IPS-20b (cell line): ENCODE measurements around the gene LEMD3.

Source experiments
- H3K27ac ChIP-seq: one replicate; pipeline ENCODE4 v1.5.1; 2013; ENCODE audit warnings: low read length
- H3K27me3 ChIP-seq: 2 replicates; pipeline ENCODE4 v1.6.1; 2013; ENCODE audit warnings: mild to moderate bottlenecking, low read length, inconsistent platforms; ENCODE audit not compliant: insufficient read depth
- H3K36me3 ChIP-seq: 2 replicates; pipeline ENCODE4 v1.6.1; 2013; ENCODE audit warnings: low read depth, mild to moderate bottlenecking, inconsistent platforms, low read length, moderate library complexity; ENCODE audit not compliant: insufficient read depth
- H3K4me1 ChIP-seq: 2 replicates; pipeline ENCODE4 v1.6.1; 2013; ENCODE audit warnings: mild to moderate bottlenecking, control low read depth, inconsistent platforms, low read length, moderate library complexity; ENCODE audit not compliant: insufficient read depth
- H3K4me3 ChIP-seq: 2 replicates; pipeline ENCODE4 v1.5.1; 2013; ENCODE audit warnings: mild to moderate bottlenecking, low read length, inconsistent platforms
- H3K9ac ChIP-seq: 2 replicates; pipeline ENCODE4 v1.6.1; 2013; ENCODE audit warnings: low read depth, mild to moderate bottlenecking, inconsistent platforms, low read length, moderate library complexity
- H3K9me3 ChIP-seq: 2 replicates; pipeline ENCODE4 v1.6.1; 2013; ENCODE audit warnings: mild to moderate bottlenecking, low read depth, low read length, inconsistent platforms; ENCODE audit not compliant: insufficient read depth

The LEMD3 gene

GRCh38 chr12:65171073-65171472 is 1.7 kb downstream of the LEMD3 start:
- H3K27ac ChIP-seq, result no peak overlapping the region
- no peaks in the 10 kb centered on the region for H3K9me3 ChIP-seq
- peaks cover 5% of the 10 kb centered on the region; the same call in 1 of the 2 replicates for H3K4me1 ChIP-seq
- H3K9ac ChIP-seq, result peak overlapping the region; percentile 92; the same call in 1 of the 2 replicates
- peaks cover 23% of the 10 kb centered on the region for H3K36me3 ChIP-seq
- H3K4me3 ChIP-seq, result peak overlapping the region; percentile 96
- H3K27me3 ChIP-seq, result peaks cover 18% of the 10 kb centered on the region

- no peak overlapping the region for H3K9ac ChIP-seq
- H3K4me1 ChIP-seq, result peaks cover 5% of the 10 kb centered on the region; the same call in 1 of the 2 replicates
- no peak overlapping the region for H3K27ac ChIP-seq
- peaks cover 31% of the 10 kb centered on the region for H3K36me3 ChIP-seq
- no peaks in the 10 kb centered on the region for H3K9me3 ChIP-seq
- peak overlapping the region; percentile 96 for H3K4me3 ChIP-seq
- peaks cover 18% of the 10 kb centered on the region for H3K27me3 ChIP-seq
These were observed 2.5 kb downstream of the LEMD3 start for GRCh38 chr12:65171870-65172269.

- H3K36me3 ChIP-seq, result peaks cover 47% of the 10 kb centered on the region
These were observed 6.0 kb downstream of the LEMD3 start for GRCh38 chr12:65175385-65175784.

GRCh38 chr12:65182012-65182739 is 12.8 kb downstream of the LEMD3 start:
- H3K36me3 ChIP-seq, result peaks cover 13% of the 10 kb centered on the region
- H3K27ac ChIP-seq, result no peak overlapping the region
- no peaks in the 10 kb centered on the region for H3K9me3 ChIP-seq
- no peak overlapping the region for H3K4me3 ChIP-seq
- no peak overlapping the region for H3K9ac ChIP-seq
- H3K27me3 ChIP-seq, result no peaks in the 10 kb centered on the region
- H3K4me1 ChIP-seq, result no peaks in the 10 kb centered on the region

More at GRCh38 chr12:65175385-65175784, 6.0 kb downstream of the LEMD3 start:
- Histone ChIP-seq H3K4me3 (no peak overlapping the region), H3K9ac (no peak overlapping the region), H3K27ac (no peak overlapping the region), H3K9me3 (no peaks in the 10 kb centered on the region), H3K4me1 (peaks cover 5% of the 10 kb centered on the region; the same call in 1 of the 2 replicates), H3K27me3 (no peaks in the 10 kb centered on the region)

- Histone ChIP-seq H3K4me1 (no peaks in the 10 kb centered on the region), H3K27ac (no peak overlapping the region), H3K9me3 (no peaks in the 10 kb centered on the region), H3K36me3 (no peaks in the 10 kb centered on the region), H3K9ac (no peak overlapping the region), H3K27me3 (no peaks in the 10 kb centered on the region), H3K4me3 (no peak overlapping the region)
These were observed 14.9 kb downstream of the LEMD3 start for GRCh38 chr12:65184176-65184857.

DNA sequence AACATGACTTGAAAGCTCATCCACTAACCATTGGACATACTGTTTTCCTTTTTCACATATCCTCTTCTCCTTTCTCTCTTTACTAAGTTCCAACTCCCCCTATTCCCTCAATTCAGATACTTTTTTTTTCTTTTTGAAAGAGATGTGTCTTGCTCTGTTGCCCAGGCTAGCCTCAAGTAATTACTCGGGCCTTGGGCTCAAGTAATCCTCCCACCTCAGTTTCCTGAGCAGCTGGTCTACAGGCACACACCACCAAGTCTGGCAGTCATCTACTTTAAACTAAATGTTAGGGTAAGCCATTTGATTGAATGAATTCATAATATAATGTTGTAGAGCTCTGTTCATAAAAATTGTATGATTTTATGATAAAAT is 15.5 kb downstream of the LEMD3 start:
- Histone ChIP-seq H3K27ac (no peak overlapping the region), H3K36me3 (no peaks in the 10 kb centered on the region), H3K9me3 (no peaks in the 10 kb centered on the region), H3K9ac (no peak overlapping the region), H3K4me1 (no peaks in the 10 kb centered on the region), H3K4me3 (no peak overlapping the region), H3K27me3 (no peaks in the 10 kb centered on the region)

- H3K4me1 ChIP-seq, result no peaks in the 10 kb centered on the region
- no peak overlapping the region for H3K27ac ChIP-seq
These were observed 18.3 kb downstream of the LEMD3 start for GRCh38 chr12:65187665-65188064.

GRCh38 chr12:65188179-65188701 is 18.9 kb downstream of the LEMD3 start:
- Histone ChIP-seq H3K4me3 (no peak overlapping the region), H3K27ac (no peak overlapping the region), H3K36me3 (no peaks in the 10 kb centered on the region)

More at GRCh38 chr12:65187665-65188064, 18.3 kb downstream of the LEMD3 start:
- Histone ChIP-seq H3K27me3 (no peaks in the 10 kb centered on the region), H3K9ac (no peak overlapping the region), H3K9me3 (no peaks in the 10 kb centered on the region), H3K36me3 (no peaks in the 10 kb centered on the region), H3K4me3 (no peak overlapping the region)

DNA sequence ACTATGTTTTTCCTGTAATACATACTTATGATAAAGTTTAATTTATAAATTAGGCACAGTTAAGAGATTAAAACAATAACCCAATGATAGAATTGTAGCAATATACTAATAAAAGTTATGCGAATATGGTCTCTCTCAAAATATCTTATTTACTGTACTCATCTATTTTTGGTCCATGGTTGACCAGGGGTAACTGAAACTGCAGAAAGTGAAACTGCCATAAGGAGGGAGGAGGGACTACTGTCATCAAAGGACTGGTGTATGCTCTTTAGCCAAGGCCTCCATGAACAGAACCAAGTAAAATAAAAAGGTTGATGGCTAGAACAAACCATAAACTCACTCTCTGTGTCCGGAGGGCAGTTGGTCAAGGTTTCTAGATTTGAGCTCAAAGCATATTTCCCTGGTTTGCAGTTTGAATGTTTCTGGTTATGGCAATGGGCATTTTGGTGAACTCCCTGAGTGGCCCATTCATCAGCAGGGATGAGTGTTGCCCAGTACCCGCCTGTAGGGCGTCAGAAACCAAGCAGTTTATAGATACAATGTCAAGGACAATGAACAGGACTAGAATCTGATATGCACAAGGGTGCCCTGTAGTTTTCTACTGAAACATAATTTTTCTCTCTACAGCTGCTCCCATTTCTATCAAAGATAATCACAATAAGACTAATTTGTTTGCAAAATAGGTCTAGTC is 19.8 kb downstream of the LEMD3 start:
- Histone ChIP-seq H3K36me3 (no peaks in the 10 kb centered on the region), H3K9ac (no peak overlapping the region), H3K27ac (no peak overlapping the region), H3K4me3 (no peak overlapping the region), H3K9me3 (no peaks in the 10 kb centered on the region), H3K27me3 (no peaks in the 10 kb centered on the region), H3K4me1 (no peaks in the 10 kb centered on the region)

More at GRCh38 chr12:65188179-65188701, 18.9 kb downstream of the LEMD3 start:
- no peaks in the 10 kb centered on the region for H3K27me3 ChIP-seq
- no peaks in the 10 kb centered on the region for H3K4me1 ChIP-seq
- H3K9me3 ChIP-seq, result no peaks in the 10 kb centered on the region
- no peak overlapping the region for H3K9ac ChIP-seq

GRCh38 chr12:65192963-65193516 is 23.7 kb downstream of the LEMD3 start:
- Histone ChIP-seq H3K27ac (no peak overlapping the region), H3K36me3 (no peaks in the 10 kb centered on the region), H3K9me3 (no peaks in the 10 kb centered on the region), H3K4me1 (peaks cover 14% of the 10 kb centered on the region), H3K4me3 (no peak overlapping the region), H3K9ac (no peak overlapping the region), H3K27me3 (no peaks in the 10 kb centered on the region)

DNA sequence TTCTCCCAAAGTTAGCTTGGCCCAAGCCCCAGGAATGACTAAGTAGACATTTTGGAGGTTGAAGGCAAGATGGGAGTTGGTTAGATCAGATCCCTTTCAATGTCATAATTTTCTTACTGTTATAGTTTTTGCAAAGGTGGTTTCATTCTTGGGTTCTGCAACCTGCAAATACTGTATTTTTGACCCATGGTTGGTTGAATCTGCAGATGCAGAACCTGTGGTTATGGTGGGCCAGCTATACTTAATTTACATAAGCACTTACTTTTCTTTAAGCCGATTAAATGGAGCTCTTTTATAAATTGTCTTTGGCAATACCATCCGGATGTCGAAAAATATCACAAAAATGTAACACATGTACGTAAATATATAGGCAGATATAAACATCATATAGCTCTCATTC is 25.6 kb downstream of the LEMD3 start:
- H3K27me3 ChIP-seq, result no peaks in the 10 kb centered on the region
- no peak overlapping the region for H3K9ac ChIP-seq
- H3K4me1 ChIP-seq, result peaks cover 14% of the 10 kb centered on the region
- no peak overlapping the region for H3K27ac ChIP-seq
- no peaks in the 10 kb centered on the region for H3K9me3 ChIP-seq
- no peaks in the 10 kb centered on the region for H3K36me3 ChIP-seq
- H3K4me3 ChIP-seq, result 0 out of 2 replicates have a peak overlapping the region, but pooled peaks have one; percentile 17
